ENCODE measurements around the gene PRMT7.

GRCh38 chr16:68275611-68276191 lies 35.1 kb upstream of the PRMT7 start:
- TF ChIP-seq CTCF (IDR thresholded peaks at IDR 0.05 in 8 of 11, conservative IDR thresholded peaks at IDR 0.05 in 3 of 11) (no peak), POLR2A (IDR thresholded peaks at IDR 0.05) (no peak), POLR2AphosphoS5 (IDR thresholded peaks at IDR 0.05) (no peak)
